NCI-H345 treated with DMSO at 0.1 percent for 48 hours (cell line): ENCODE results near the gene AEBP1.

Experiments
- DNase-seq: peaks from one replicate; lab custom pipeline; 2025; ENCODE audit not compliant: unreplicated experiment; lab: John Stamatoyannopoulos, UW

AEBP1 gene

DNA sequence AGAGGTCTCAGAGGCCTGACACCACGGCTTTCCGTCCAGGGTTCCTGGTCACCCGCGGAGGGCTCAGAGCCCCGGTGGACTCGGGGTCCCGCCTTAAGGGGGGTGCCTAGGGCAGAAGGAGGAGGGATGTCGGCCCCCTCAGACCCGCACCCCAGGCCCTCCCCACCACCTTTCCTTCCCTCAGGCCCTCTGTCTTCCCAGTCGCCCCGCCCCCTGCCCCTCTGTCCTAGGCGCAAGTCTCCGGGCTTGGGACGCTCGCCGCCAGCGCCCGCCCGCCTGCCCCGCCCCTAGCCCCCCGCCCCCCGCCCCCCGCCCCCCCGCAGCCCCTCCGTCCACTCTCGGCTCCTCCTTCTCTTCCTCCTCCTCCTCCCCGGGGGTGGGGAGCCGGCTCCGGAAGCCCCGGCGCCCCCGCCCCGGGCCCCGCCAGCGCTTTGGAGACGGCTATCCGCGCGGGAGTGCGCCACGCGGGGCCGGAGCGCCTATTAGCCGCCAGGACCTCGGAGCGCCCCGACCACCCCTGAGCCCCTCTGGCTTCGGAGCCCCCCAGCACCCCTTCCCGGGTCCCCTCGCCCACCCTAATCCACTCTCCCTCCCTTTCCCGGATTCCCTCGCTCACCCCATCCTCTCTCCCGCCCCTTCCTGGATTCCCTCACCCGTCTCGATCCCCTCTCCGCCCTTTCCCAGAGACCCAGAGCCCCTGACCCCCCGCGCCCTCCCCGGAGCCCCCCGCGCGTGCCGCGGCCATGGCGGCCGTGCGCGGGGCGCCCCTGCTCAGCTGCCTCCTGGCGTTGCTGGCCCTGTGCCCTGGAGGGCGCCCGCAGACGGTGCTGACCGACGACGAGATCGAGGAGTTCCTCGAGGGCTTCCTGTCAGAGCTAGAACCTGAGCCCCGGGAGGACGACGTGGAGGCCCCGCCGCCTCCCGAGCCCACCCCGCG, at the start of gene AEBP1:
Gene AEBP1, plus strand, starts transcription at position 423 of the 937 bp plus-strand sequence. Its CDS starts 321 bp downstream, at position 744.
- DNase-seq: no peak

- DNase-seq: no peak
Observed at GRCh38 chr7:44056681-44057080, 47.5 kb upstream of the AEBP1 start.

- DNase-seq: no peak
Observed at GRCh38 chr7:44057181-44057848, 46.8 kb upstream of the AEBP1 start.

GRCh38 chr7:44057849-44058758, 46.0 kb upstream of the AEBP1 start:
- DNase-seq: no peak

DNA sequence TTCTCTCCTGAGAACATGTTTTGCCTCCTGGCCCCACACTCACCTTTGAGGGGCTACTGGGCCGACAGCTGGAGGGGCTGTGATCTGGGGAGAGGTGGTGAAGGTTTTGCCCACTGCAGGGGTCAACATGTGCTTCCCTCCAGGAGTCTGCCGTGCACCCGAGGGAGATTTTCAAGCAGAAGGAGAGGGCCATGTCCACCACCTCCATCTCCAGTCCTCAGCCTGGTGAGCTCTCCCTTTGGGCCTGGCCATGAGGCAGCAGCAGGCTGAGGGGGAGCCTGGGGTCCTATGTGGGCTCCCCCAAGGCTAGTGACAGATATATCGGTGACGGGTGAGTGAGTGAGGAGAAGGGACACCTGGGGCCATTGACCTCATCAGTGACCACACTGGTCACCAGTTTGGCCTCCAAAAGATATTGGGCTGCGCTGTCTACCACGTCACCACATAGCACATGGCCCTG, 45.4 kb upstream of the AEBP1 start:
- DNase-seq: no peak

DNA sequence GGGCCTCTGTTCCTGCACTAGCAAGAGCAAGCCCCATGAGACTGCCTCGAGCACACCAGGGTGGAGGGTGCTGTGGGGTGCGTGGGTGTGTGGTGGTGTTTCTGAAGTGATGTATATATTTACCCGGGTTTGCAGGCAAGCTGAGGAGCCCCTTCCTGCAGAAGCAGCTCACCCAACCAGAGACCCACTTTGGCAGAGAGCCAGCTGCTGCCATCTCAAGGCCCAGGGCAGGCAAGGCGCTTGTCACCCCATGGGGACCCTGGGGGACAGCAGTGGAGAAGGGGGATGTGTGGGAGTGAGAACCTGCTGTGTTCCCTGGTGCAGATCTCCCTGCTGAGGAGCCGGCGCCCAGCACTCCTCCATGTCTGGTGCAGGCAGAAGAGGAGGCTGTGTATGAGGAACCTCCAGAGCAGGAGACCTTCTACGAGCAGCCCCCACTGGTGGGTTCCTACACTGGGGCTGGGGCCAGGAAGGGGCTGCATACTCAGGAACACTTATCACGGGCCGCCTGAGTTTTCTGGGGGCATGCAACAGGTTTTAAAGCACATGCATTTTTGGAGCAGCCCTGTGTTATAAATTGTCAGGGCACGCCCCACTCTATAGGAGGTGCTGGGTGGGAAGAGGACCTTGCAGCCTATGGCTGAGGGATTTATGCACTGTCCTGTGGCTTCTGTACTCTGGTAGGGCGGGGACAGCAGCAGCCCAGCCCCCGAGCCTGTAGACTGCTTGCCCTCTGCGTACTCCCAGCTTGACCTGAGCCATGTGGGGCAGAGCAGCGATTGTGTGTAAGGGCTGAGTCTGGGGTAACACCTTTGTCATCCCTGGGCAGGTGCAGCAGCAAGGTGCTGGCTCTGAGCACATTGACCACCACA, 44.7 kb upstream of the AEBP1 start:
- no peak for DNase-seq

GRCh38 chr7:44060091-44060947, 43.8 kb upstream of the AEBP1 start:
- DNase-seq: no peak

DNA sequence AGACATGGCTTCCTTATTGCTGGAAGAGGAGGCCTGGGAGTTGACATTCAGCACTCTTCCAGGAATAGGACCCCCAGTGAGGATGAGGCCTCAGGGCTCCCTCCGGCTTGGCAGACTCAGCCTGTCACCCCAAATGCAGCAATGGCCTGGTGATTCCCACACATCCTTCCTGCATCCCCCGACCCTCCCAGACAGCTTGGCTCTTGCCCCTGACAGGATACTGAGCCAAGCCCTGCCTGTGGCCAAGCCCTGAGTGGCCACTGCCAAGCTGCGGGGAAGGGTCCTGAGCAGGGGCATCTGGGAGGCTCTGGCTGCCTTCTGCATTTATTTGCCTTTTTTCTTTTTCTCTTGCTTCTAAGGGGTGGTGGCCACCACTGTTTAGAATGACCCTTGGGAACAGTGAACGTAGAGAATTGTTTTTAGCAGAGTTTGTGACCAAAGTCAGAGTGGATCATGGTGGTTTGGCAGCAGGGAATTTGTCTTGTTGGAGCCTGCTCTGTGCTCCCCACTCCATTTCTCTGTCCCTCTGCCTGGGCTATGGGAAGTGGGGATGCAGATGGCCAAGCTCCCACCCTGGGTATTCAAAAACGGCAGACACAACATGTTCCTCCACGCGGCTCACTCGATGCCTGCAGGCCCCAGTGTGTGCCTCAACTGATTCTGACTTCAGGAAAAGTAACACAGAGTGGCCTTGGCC, 43.0 kb upstream of the AEBP1 start:
- DNase-seq: no peak

- no peak for DNase-seq
Observed at GRCh38 chr7:44061645-44062179, 42.4 kb upstream of the AEBP1 start.

- DNase-seq: no peak
Observed at GRCh38 chr7:44062180-44062902, 41.8 kb upstream of the AEBP1 start.

DNA sequence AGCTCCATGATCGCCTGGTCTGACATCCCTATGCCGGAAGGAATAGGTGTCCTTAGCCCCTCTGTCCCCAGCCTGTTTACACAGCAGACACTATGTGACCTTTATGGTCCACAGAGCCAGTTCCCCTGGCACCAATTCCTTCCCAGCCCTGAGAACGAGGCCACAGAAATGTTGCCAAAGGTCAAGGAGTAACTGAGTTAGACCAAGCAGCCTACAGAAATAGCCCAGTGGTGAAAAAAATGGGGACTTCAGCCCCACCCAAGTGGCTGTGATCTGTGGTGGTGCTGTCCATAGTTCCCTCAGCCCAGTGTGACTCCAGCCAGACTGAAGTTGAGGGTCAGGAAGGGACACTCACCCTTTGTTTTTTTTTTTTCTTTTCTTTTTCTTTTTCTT, 41.2 kb upstream of the AEBP1 start:
- no peak for DNase-seq

DNA sequence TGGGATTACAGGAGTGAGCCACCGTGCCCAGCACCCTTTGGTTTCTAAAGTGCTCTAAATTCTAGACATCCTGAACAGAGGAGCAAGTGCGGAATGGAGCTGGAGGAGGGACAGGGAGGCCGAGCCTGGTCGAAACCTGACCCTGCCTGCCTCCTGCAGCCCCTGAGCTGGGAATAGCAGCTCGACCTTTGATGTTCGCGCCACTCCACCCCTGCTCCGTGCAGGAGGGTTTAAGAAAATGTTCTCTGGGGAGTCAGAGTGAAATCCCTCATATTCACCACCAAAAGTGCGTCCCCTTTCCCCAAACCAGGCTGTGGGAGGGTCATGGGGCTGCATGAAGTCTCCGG, 40.6 kb upstream of the AEBP1 start:
- DNase-seq: no peak

- DNase-seq: no peak
Observed at GRCh38 chr7:44063894-44064651, 40.1 kb upstream of the AEBP1 start.

- no peak for DNase-seq
Observed at GRCh38 chr7:44064791-44065430, 39.2 kb upstream of the AEBP1 start.

DNA sequence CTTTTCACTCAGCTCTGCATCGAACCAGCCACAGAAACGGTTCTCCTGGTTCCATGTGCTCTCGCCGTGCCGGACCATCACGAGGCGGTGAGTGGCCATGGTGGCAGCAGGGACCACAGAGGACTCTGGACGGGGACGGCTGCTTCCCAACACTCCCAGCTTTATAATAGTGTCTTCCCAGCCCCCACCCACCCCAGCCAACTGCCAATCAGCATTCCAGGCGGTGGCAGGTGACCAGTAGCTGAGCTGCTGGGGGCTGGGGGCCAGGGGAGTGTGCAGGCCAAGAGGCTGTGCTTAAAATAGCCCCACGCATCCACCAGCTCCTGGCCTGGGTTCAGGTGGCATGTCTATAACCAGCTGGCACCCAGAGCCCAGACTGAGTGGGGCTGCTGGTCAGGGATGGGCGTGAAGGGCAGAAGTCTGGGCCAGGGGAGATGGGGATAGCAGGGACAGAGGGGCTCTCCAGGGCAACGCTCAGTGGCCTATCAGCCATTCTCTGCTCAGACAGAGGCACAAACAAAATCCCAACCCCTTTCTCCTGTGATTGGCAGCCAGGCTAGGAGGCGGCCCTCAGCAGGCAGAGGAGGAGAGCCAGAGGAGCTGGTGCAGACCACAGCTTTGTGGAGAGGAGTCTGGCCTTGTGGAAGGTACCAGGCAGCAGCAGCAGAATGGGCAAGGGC, 38.6 kb upstream of the AEBP1 start, which contains the start of gene PGAM2:
Gene PGAM2, minus strand, starts transcription at position 137 of the 680 bp plus-strand sequence. Its CDS starts 38 bp downstream, at position 99.
- DNase-seq: no peak

DNA sequence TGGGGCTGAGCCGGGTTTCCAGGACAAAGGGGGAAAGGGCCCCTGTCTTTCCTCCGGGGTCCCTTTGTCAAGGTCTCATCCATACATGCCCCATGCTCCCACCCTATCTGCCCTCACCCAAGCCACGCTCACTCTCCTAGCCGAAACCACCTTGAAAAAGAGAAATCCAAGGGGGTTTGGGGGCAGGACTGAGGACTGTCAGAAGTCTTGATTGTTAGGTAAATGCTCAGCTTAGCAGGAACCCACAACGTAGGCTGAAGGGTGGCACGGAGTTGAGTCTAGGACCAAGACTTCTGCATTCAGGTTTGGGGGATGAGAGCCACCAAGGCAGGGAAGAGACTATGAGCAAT, 38.1 kb upstream of the AEBP1 start:
- no peak for DNase-seq
